Measurements from ENCODE around the gene SMAP2. TPM values are rescaled to one million over a fixed set of nuclear protein-coding genes. Genes with fewer than 3 reads are reported as not detected.

The SMAP2 gene
- polyA plus RNA-seq, 1 donor (not counting 4 experiments of a cell fraction or from before 2014, with no cell fraction given) = 13.2 TPM

- H3K9me1 ChIP-seq (ENCODE audit: control insufficient read depth, extremely low read depth, insufficient read depth, low read length) = peaks cover 5% of the 10 kb centered on the region
- no peak overlapping the region for H3K27ac ChIP-seq (ENCODE audit: control insufficient read depth, insufficient read depth, low read length)
- no peaks in the 10 kb centered on the region for H3K27me3 ChIP-seq (ENCODE audit: control insufficient read depth, extremely low read depth, insufficient read depth, low read length)
- H3K4me2 ChIP-seq (ENCODE audit: control insufficient read depth, extremely low read depth, insufficient read depth, low read depth, low read length) = no peak overlapping the region
- no peaks in the 10 kb centered on the region for H3K36me3 ChIP-seq (ENCODE audit: control insufficient read depth in 2 of 2, extremely low read depth in 1 of 2, insufficient read depth in 2 of 2, low read length in 2 of 2)
- peaks cover 54% of the 10 kb centered on the region for H3K79me2 ChIP-seq (ENCODE audit: control insufficient read depth, insufficient read depth, low read length)
- FAIRE-seq (no peak), DNase-seq (ENCODE audit: low read depth, low spot score) (no peak)
- no peaks in the 10 kb centered on the region for H3K9me3 ChIP-seq (ENCODE audit: control insufficient read depth, low read depth, low read length)
- dilution Hi-C loops (cut with MboI; ENCODE audit: extremely low pct_ligation_motif_present, low sequenced_read_pairs) = no loop called here
- H3K9ac ChIP-seq (ENCODE audit: control insufficient read depth, extremely low read depth, insufficient read depth, low read length) = no peak overlapping the region
- no peak overlapping the region for H2AFZ ChIP-seq (ENCODE audit: control insufficient read depth, low read length)
- no peaks in the 10 kb centered on the region for H4K20me1 ChIP-seq (ENCODE audit: control insufficient read depth, extremely low read depth, insufficient read depth, low read length)
- no peak overlapping the region for H3K4me3 ChIP-seq (ENCODE audit: control insufficient read depth in 2 of 3, extremely low read depth in 1 of 3, insufficient read depth in 2 of 3, low read depth in 1 of 3, low read length in 3 of 3)
- H3K4me1 ChIP-seq (ENCODE audit: control insufficient read depth, extremely low read depth, insufficient read depth, low read length) = peaks cover 8% of the 10 kb centered on the region
- TF ChIP-seq EZH2 (IDR thresholded peaks at IDR 0.05; ENCODE audit: low read length) (no peak), CTCF (optimal IDR thresholded peaks at IDR 0.05 in 1 of 3, IDR thresholded peaks at IDR 0.05 in 1 of 3, conservative IDR thresholded peaks at IDR 0.05 in 1 of 3; ENCODE audit: extremely low read depth in 1 of 3, insufficient read depth in 2 of 3, low read length in 3 of 3) (no peak)
These were observed 4.0 kb downstream of the SMAP2 start for GRCh38 chr1:40377512-40377911.

- H3K9me1 ChIP-seq (ENCODE audit: control insufficient read depth, extremely low read depth, insufficient read depth, low read length) = peaks cover 5% of the 10 kb centered on the region
- no peak overlapping the region for H3K4me3 ChIP-seq (ENCODE audit: control insufficient read depth in 2 of 3, extremely low read depth in 1 of 3, insufficient read depth in 2 of 3, low read depth in 1 of 3, low read length in 3 of 3)
- H3K79me2 ChIP-seq (ENCODE audit: control insufficient read depth, insufficient read depth, low read length) = peaks cover 53% of the 10 kb centered on the region
- DNase-seq (ENCODE audit: low read depth, low spot score) (no peak), FAIRE-seq (no peak)
- H3K9ac ChIP-seq (ENCODE audit: control insufficient read depth, extremely low read depth, insufficient read depth, low read length) = no peak overlapping the region
- no peaks in the 10 kb centered on the region for H3K27me3 ChIP-seq (ENCODE audit: control insufficient read depth, extremely low read depth, insufficient read depth, low read length)
- H3K4me2 ChIP-seq (ENCODE audit: control insufficient read depth, extremely low read depth, insufficient read depth, low read depth, low read length) = no peak overlapping the region
- no peaks in the 10 kb centered on the region for H3K9me3 ChIP-seq (ENCODE audit: control insufficient read depth, low read depth, low read length)
- no peaks in the 10 kb centered on the region for H4K20me1 ChIP-seq (ENCODE audit: control insufficient read depth, extremely low read depth, insufficient read depth, low read length)
- H3K4me1 ChIP-seq (ENCODE audit: control insufficient read depth, extremely low read depth, insufficient read depth, low read length) = peaks cover 5% of the 10 kb centered on the region
- H3K36me3 ChIP-seq (ENCODE audit: control insufficient read depth in 2 of 2, extremely low read depth in 1 of 2, insufficient read depth in 2 of 2, low read length in 2 of 2) = no peaks in the 10 kb centered on the region
- TF ChIP-seq EZH2 (IDR thresholded peaks at IDR 0.05; ENCODE audit: low read length) (no peak), CTCF (optimal IDR thresholded peaks at IDR 0.05 in 1 of 3, IDR thresholded peaks at IDR 0.05 in 1 of 3, conservative IDR thresholded peaks at IDR 0.05 in 1 of 3; ENCODE audit: extremely low read depth in 1 of 3, insufficient read depth in 2 of 3, low read length in 3 of 3) (no peak)
- no peak overlapping the region for H3K27ac ChIP-seq (ENCODE audit: control insufficient read depth, insufficient read depth, low read length)
- dilution Hi-C loops (cut with MboI; ENCODE audit: extremely low pct_ligation_motif_present, low sequenced_read_pairs) = no loop called here
- H2AFZ ChIP-seq (ENCODE audit: control insufficient read depth, low read length) = no peak overlapping the region
These were observed 6.4 kb downstream of the SMAP2 start for GRCh38 chr1:40379785-40380452.

Measured in keratinocyte (primary cell).